SU-DHL-6 (cell line): ENCODE data around the gene COX10.

Experiments used
- CTCF ChIP-seq: fragments of 200-600 bp; sonication (generic); IDR thresholded peaks from one replicate; pipeline ENCODE4 v1.5.1; 2017; ENCODE audit warnings: antibody characterized with exemption, mild to moderate bottlenecking, low read length, moderate library complexity; ENCODE audit not compliant: insufficient read depth, poor library complexity, severe bottlenecking
- EZH2phosphoT487 ChIP-seq: fragments of 200-600 bp; sonication (generic), shearing (Covaris generic); conservative IDR thresholded peaks from 2 replicates; pipeline ENCODE4 v1.6.1; 2018; ENCODE audit warnings: mild to moderate bottlenecking, antibody characterized with exemption, low read length, moderate library complexity, mixed read lengths

GRCh38 chr17:14084955-14085354 lies 15.7 kb downstream of the COX10 start:
- TF ChIP-seq CTCF, result no peak
- TF ChIP-seq EZH2phosphoT487, result no peak
